AG04449 (cell line): ENCODE results near the gene DOCK6.

Experiments used
- CTCF ChIA-PET: fragments of 350-600 bp; formaldehyde crosslinking; extraction: SDS; loops from one replicate; lab custom pipeline; 2021; ENCODE audit warnings: antibody characterized with exemption; lab: Yijun Ruan, JAX
- POLR2A ChIA-PET: fragments of 400-600, 350-600 bp; formaldehyde crosslinking; extraction: SDS; loops from one replicate; lab custom pipeline; 2020; ENCODE audit warnings: antibody characterized with exemption, inconsistent platforms; lab: Yijun Ruan, JAX
- DNase-seq: peaks from one replicate; pipeline ENCODE4 v3.0.0-alpha.2; 2010; ENCODE audit warnings: low read depth, low spot score
- H3K4me3 ChIP-seq: 2 replicates; pipeline ENCODE4 v1.5.1; 2011; ENCODE audit warnings: low read depth, mild to moderate bottlenecking, control low read depth, low read length
- CTCF ChIP-seq: IDR thresholded peaks from one replicate; pipeline ENCODE4 v1.5.1; 2011; ENCODE audit warnings: mild to moderate bottlenecking, moderate library complexity, low read length, control low read depth, inconsistent platforms; ENCODE audit not compliant: insufficient read depth; ENCODE audit errors: missing control alignments

Gene DOCK6

DNA sequence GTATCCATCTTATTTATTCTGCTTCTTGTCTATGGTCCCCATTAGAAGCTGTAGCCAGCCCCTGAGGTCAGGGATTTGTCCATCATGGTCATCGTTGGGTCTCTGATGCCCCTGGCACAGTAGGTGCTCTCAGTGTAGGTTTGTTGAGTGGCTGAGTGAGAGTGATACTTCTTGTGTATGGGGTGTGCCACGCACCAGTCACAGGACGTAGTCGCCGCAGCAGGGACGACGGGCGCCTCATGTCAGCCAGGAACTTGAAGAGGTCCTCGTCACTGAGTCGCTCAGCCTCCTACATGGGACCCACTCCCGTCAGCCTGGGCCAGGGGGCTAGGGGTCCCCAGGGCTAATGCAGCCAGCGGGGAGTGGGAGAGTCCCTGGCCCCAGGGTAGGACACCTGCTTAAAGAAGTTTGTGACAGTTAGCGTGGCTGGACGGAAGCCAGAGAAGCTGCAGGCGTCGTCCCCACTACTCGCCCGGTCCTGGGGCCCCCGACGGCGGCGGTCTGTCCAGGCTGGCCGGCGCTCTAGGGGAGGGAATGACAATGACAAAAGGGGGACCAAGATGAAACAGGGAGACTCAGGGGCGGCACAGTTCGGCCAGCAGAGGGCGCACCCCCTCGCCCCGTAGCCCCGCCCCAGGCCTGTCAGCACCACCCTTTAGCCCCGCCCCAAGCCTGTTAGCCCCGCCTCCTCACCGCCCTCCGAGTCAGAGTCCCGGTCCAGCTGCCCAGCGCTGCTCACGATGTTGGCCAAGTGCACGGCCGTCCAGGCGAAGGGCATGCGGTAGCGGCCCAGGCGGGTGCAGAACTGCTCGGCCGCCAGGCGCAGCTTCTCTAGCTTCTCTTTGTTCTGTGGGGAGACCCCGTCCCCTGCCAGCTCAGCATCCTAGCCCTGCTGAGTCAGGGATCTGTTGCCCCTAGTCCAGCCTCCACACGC is 19.2 kb downstream of the DOCK6 start:
- H3K4me3 ChIP-seq = no peak overlapping the region
- DNase-seq = no peak
- peak; percentile 36 for TF ChIP-seq CTCF
- ChIA-PET CTCF (interaction anchor here (0.6 to 3.2 kb wide), 13 partner anchors 9 to 247 kb away, joined by 3 to 14 read pairs (median 3); no protein-coding TSS in a partner anchor), POLR2A (no interaction called here)

DNA sequence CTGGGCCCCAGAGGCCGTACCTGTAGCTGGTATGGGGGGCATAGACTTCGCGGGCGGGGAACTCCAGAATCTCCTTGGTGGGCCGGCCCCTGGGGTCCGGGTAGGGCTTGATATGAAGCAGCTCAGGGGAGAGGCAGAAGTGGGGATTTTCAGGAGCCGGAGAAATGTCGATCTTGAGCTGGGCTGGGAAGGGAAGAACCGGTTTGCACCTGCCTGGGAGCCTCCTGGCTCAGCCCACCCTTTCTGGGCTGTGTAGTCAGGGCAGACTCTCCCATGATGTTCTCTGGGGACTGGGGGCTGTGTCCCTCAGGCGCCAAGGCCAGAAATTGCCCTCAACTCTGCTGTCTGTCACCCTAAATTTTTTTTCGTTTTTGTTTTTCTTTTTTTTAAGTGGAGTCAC is 20.3 kb downstream of the DOCK6 start:
- no peak for DNase-seq
- no peak overlapping the region for H3K4me3 ChIP-seq
- POLR2A ChIA-PET = no interaction called here
- CTCF ChIA-PET = interaction anchor here (0.9 to 3.2 kb wide), 8 partner anchors 10 to 241 kb away, joined by 3 to 14 read pairs (median 3); no protein-coding TSS in a partner anchor
- no peak for TF ChIP-seq CTCF

DNA sequence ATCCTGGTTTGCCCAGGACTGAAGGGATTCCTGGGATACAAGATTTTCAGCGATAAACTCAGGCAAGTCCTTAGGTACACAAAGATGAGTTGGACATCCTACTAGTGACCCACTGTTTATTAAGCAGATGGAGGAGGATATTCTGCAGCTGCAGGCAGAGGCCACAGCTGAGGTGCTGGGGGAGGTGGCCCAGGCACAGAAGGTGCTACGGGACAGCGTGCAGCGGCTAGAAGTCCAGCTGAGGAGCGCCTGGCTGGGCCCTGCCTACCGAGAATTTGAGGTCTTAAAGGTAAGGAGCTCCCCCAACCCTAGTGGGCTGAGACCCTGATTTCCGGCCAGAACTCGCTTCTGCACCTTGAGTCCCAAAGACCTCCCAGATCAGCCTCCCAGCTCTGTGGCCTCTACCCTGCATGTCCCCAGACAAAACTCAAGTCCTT is 22.3 kb downstream of the DOCK6 start:
- no peak for DNase-seq
- ChIA-PET POLR2A (no interaction called here), CTCF (interaction anchor here (1.2 kb wide), 1 partner anchor 16 kb away, joined by 3 read pairs; no protein-coding TSS in a partner anchor)
- no peak for TF ChIP-seq CTCF
- H3K4me3 ChIP-seq = no peak overlapping the region

GRCh38 chr19:11239377-11240000 is 22.8 kb downstream of the DOCK6 start, which contains the start of gene ANGPTL8:
Gene ANGPTL8 (plus strand): TSS chr19:11239619. CDS start chr19:11239638, 19 bp downstream.
- H3K4me3 ChIP-seq = no peak within 1 kb of the TSS
- no peak for DNase-seq
- no peak for TF ChIP-seq CTCF
- POLR2A ChIA-PET = no interaction called here
- CTCF ChIA-PET = interaction anchor here (1.2 kb wide), 1 partner anchor 16 kb away, joined by 3 read pairs; no protein-coding TSS in a partner anchor

DNA sequence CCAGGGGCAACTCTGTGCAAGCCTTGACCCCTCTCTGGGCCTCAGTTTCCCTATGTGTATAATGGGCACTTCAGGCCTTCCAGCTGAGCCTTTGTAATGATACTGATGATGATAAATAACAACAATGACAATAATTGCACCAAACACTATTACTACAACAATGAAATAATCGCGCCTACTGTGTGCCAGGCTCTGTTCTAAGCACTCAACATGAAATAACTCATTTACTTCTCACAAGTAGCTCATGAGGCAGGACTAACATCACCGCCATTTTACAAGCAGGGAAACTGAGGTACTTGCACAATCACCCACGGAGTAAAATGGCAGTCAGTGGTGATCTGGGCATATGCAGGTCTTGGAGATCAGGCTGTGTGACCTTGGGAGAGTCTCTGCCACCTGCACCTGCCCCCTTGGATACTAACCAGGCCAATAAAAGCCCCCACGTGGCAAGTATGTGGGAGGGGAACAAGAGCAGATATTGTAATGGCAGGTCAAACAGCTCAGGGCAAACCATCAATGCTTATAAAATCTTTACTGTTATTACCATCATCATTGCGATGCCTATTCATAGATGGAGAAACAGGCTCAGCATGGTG is 23.4 kb downstream of the DOCK6 start:
- CTCF ChIA-PET = no interaction called here
- H3K4me3 ChIP-seq = no peak overlapping the region
- POLR2A ChIA-PET = no interaction called here
- TF ChIP-seq CTCF = no peak
- DNase-seq = no peak
